Stimulated activated CD8-positive, alpha-beta memory T cell treated with anti-CD3 and anti-CD28 coated beads, Interleukin-4, amount 100 ng/mL, for 24 hours (primary cell): ENCODE data around the gene MED15.
"Not testable (repeated sequence)": the region's sequence is repeated elsewhere in the genome, so short reads cannot be mapped to it uniquely, and the experiment has no call there.

Experiments used
- DNase-seq: peaks from one replicate; pipeline ENCODE4 v3.0.0-alpha.2; 2020; ENCODE audit warnings: low read depth

The MED15 gene, protein sequence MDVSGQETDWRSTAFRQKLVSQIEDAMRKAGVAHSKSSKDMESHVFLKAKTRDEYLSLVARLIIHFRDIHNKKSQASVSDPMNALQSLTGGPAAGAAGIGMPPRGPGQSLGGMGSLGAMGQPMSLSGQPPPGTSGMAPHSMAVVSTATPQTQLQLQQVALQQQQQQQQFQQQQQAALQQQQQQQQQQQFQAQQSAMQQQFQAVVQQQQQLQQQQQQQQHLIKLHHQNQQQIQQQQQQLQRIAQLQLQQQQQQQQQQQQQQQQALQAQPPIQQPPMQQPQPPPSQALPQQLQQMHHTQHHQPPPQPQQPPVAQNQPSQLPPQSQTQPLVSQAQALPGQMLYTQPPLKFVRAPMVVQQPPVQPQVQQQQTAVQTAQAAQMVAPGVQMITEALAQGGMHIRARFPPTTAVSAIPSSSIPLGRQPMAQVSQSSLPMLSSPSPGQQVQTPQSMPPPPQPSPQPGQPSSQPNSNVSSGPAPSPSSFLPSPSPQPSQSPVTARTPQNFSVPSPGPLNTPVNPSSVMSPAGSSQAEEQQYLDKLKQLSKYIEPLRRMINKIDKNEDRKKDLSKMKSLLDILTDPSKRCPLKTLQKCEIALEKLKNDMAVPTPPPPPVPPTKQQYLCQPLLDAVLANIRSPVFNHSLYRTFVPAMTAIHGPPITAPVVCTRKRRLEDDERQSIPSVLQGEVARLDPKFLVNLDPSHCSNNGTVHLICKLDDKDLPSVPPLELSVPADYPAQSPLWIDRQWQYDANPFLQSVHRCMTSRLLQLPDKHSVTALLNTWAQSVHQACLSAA

DNA sequence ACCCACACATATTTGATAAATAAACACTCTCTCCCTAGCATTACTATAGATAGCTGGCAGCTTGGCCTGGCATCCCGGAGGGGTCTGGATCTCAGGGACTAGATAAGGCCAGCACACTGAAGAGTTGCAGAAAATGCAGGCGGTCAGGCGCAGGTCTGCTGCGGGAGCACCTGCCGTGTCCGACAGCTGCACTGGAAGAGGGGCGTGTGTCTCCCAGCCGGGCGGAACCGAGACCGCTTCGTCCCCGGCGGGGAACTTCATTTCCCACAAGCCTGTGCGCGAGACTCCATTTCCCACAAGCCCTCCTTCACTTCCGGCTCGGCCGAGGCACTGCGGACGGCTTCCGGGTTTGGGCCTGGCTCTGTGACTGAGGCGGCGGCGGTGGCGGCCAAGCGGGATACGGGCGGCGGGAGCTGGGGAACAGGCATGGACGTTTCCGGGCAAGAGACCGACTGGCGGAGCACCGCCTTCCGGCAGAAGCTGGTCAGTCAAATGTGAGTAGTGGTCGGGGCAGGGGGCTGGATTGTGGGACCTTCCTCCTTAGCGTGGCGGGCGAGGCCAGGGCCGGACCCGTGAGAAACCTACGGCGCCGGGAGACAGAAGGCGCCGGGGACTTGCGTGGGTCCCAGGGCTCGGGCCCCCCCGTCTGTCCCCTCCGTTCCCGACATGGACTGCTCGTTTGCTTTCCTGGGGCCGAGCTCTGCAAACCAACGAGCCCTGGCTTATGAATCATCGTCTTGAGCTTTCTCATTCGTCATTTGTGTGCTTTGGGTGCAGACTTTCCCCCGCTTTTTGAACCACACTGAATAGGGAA, at the start of gene MED15:
MED15 (plus strand) TSS at position 358 of the 814 bp plus-strand sequence; CDS start at position 427, 69 bp downstream.
- DNase-seq: peak; percentile 86

DNA sequence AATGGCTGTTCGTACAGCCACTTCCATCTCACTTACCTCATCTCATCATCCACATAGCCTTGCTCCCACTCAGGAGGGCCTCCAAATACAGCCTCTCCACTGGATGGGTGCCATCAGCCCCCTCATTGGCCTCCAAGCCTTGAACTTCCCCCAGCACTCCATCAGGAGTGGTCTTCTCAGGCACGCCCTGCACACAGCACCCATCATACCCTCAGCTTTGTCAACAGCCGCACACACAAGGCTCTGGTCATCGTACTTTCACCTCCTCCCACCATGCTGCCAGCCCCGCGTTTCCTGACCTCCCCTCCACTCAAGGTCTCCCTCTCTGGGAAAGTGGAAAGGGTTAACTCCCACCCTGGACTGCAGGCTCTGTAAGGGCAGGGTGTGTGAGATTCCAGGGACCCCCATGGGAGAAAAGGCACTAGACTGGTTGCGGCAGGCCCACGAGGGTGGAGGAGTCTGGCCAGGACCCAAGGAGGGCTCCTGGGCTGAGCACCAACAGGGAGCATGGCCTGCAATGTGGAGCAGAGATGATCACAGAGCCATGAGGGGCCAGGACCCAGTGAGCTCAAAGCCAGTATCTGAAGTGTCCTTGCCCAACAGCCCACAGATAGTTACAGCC, 48.8 kb upstream of the MED15 start:
- no peak for DNase-seq

DNA sequence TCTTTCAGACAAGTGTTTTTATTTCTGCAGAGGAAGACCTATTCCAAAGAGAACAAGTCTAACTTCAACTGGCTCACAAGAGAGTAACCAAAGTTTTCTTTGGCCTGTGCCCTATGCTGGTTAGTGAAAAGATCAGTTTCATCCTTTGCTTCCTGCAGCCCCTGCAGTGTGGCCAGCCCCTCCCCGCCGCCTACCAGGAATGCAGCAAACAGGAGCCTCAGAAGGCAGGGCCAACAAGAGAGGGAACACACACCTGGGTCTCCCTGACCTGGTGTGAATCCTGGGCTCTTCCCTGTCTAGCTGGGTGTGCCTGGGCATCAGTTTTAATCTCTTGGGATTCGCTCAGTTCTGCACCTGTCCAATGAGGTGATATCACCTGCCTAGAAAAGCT, 48.3 kb upstream of the MED15 start:
- no peak for DNase-seq

DNA sequence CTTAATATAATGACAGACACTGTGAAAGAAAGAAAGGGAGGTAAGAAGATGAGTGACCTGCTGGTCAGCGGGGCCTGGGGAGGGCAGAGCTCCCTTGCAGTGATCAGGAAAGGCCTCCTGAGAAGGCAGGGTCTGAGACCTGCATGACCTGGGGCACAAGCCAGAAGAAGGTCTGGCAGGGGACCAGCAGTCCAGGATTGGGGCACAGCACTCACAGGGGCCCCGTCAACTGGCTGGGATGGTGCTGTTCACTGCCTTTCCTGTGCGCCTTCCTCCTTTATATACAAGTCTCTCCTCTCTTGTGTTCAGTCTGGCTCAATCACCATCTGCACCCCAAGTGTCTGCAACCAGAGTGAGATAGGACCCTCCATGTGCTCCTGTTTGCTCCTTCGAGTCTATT, 47.5 kb upstream of the MED15 start:
- DNase-seq: no peak

DNA sequence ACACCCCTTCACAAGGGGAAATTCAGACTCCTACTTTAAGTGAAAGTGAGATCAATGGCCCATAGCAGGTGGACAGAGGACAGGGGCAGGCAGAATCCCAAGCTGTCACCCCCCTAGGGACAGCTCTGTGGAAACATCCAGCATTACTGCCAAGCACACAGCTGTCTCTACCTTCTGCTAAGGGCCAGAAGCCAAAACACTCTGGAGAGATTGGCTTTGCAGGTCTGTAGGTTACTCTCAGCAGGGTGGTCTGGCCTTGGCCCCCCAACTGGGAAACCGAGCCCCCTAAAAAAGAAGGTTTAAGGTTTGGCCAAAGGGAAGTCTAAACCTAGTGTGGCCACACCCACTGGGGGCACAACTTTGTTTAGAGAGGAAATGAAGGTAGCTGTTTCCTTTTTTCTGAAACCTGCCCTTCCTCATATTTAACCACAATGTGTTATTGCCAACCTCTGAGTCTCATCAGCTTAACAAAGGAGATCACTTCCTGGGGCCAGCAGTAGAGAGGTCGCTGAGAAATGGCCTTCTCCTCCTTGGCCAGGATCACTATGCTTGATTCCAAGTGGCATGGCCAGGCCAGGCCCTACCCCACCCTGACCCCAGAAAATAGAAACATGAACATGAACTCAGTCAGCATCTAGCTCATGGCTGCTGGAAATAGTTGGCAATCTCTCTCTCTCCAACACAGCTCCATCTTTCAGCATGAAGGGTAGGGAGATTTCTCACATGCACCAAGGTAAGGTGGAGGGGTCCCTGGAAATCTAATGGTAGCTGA, 43.9 kb upstream of the MED15 start:
- DNase-seq: no peak

- DNase-seq: peak; percentile 19
These were observed 43.3 kb upstream of the MED15 start for GRCh38 chr22:20464096-20464614.

- no peak for DNase-seq
These were observed 42.3 kb upstream of the MED15 start for GRCh38 chr22:20464912-20465758.

GRCh38 chr22:20465759-20466077, 41.7 kb upstream of the MED15 start:
- DNase-seq: no peak

DNA sequence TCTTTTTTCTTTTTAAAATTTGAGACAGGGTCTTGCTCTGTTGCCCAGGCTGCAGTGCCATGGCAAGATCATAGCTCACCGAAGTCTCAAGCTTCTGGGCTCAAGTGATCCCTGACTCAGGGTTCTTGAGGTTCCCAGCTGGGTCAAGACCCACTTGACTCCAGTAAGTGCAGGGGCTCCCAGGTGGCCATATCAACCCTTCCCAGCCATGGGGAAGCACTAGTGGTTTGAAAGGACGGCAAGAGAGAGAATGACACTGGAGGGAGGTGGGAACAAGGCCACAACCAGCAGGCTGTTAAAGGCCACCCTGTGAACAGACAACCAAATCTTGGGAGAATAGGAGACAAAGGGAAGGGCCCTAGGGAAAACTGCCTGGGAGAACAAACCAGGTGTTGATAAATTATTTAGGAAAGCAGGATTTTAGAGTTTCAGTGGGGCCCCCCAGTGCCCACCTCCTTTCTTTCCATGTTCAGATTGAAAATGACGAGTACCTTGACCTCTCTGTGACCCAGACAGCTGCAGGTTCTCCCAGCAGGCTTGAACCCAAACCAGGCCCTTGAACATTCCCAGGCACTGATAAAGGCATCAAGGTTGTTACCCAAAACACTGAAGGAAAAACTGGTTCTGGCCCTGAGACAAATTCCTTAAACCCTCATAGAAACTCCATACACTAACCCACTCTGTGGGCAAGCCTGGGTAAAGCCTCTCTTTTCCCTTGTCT, 40.6 kb upstream of the MED15 start:
- DNase-seq: no peak

DNA sequence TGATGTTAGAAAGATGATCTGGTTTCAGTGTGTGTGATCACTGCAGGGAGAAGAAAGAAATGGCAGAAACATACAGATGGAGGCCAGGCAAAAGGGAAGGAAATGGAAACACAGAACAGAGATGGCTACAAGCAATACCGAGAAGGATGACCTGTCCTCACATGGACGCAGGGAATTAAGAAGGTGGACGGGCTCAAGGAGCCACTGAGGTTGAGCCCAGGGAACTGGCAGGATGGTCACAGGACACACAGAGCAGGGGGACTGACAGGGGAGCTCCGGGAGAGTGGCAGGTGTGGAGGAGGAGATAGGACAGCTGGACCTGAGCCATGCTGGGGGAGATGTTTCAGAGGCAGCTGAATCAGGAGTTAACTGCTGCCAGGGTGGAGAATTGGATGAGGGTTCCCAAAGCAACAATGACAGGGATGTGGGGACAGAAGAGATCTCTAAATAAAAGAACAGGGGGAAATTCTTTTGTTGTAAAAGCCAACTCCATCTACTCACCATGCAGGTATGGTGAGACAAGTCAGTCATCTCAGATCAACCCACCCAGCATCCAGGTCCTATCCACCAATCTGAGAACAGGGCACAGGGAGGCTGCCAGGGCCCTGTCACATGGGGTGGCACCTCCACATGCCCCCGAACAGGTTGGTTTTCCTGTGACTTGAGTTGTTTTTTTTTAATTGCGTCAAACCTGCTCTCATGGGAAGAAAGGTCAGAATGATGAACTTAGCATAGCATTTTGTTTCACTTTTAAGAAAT, 38.1 kb upstream of the MED15 start:
- no peak for DNase-seq

DNA sequence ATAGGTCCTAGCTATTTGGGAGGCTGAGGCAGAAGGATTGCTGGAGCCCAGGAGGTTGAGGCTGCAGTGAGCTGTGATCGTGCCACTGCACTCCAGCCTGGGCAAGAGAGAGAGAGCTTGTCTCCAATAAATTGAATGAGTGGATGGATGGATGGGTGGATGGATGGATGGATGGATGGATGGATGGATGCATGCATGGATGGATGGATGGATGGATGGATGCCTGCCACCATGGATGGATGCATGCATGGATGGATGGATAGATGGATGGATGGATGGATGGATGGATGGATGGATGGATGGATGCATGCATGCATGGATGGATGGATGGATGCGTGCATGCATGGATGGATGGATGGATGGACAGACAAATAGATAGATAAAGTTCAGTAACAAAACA, 36.9 kb upstream of the MED15 start:
- not testable (repeated sequence) for DNase-seq

GRCh38 chr22:20471126-20471833, 36.1 kb upstream of the MED15 start:
- DNase-seq: no peak

DNA sequence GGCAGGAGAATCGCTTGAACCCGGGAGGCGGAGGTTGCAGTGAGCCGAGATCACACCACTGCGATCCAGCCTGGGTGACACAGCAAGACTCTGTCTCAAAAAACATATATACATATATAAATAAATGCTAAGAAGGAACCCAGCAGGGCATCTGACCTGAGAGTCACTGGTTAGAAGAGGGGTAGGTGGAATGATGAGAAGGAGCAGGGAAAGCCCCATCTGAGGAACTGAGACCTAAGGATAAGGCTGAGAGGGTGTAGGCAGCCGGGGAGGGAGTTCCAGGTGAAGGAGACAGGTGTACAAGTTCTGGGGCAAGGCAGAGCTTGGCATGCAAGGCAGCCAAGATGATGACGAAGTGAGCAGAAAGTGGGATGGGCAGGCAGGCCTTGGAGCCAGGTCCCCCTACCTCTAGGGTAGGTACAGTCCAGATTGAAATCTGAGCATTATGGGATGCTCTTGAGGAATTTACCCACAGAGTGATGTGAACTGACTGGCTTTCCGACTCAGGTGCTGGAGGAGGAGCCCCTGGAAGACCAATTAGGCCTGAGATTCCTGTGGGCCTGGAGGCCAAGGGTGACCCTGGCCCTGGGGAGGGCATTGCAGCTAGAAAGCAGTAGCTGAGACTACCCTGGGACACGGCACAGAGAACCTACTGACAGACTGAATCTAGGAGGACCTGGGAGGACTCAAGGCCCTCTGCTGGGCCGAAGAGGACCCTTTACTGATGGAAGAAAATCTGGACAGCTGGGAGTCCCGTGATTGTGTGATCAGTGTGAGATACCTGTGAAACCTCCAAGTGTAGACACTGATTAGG, 34.6 kb upstream of the MED15 start:
- no peak for DNase-seq

DNA sequence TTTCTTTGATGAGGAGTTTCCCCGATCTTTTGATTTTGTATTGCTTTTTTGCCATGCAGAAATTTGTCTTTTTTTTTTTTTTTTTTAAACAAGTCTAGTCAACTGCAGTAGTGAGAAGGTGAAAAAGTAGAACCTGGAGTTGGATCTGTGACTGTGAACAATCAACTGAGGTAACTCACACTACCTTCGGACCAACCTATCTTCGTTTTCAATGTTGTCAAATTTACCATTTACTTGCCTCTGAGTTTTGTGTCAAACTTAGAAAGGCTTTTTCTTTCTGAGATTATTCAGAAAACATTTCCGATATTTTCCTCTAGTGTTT, 32.3 kb upstream of the MED15 start:
- DNase-seq: no peak

GRCh38 chr22:20475569-20475968, 31.8 kb upstream of the MED15 start:
- not testable (repeated sequence) for DNase-seq

DNA sequence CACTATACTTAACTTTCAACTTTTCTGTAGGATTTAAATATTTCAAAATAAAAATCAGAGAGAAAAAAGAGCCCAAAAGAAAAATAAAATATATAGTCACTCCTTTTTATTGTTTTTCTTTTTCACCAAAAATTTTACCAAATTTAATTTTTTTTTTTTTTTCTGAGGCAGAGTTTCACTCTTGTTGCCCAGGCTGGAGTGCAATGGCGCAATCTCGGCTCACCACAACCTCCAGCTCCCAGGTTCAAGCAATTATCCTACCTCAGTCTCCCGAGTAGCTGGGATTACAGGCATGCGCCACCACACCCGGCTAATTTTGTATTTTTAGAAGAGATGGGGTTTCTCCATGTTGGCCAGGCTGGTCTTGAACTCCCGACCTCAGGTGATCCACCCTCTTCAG, 29.4 kb upstream of the MED15 start:
- DNase-seq: not testable (repeated sequence)

DNA sequence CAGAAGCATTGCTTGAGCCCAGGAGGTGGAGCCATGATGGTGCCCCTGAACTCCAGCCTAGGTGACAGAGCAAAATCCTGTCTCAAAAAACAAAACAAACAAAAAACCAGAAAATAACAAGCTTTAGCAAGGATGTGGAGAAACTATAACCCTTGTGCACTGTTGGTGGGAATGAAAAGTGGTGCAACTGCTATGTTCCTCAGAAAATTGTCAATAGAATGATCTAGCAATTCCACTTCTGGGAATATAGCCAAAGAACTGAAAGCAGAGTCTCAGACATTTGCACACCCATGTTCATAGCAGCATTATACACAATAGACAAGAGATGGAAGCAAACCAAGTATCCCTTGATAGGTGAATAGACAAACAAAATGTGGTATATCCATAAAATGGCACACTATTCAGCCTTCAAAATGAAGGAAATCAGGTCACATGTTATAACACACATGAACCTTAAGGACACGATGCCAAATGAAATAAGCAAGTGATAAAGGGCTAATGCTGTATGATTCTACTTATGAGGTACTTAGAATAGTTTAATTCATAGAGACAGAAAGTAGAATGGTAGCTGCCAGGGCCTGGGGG, 27.7 kb upstream of the MED15 start:
- DNase-seq: no peak
